Stimulated activated naive CD8-positive, alpha-beta T cell treated with anti-CD3 and anti-CD28 coated beads, Interleukin-15, Interleukin-2, amounts not matched to agents 100 U/mL and 50 U/mL, for 24 hours (primary cell): Measurements from ENCODE around the gene HS2ST1.
"Not testable (repeated sequence)": the region's sequence is repeated elsewhere in the genome, so short reads cannot be mapped to it uniquely, and the experiment has no call there.

Experiments used
- ATAC-seq: fragments of 150-1000 bp; cut with Tn5 transposase; one replicate; pipeline ENCODE4 v1.10.0; 2021
- DNase-seq: peaks from one replicate; pipeline ENCODE4 v3.0.0; 2021

HS2ST1 gene

DNA sequence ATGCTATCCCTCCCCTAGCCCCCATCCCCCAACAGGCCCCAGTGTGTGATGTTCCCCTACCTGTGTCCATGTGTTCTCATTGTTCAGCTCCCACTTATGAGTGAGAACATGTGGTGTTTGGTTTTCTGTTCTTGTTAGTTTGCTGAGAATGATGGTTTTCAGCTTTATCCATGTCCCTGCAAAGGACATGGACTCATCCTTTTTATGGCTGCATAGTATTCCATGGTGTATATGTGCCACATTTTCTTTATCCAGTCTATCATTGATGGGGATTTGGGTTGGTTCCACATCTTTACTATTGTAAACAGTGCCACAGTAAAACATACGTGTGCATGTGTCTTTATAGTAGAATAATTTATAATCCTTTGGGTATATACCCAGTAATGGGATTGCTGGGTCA lies 152.3 kb downstream of the HS2ST1 start:
- DNase-seq, ATAC-seq: not testable (repeated sequence)

DNA sequence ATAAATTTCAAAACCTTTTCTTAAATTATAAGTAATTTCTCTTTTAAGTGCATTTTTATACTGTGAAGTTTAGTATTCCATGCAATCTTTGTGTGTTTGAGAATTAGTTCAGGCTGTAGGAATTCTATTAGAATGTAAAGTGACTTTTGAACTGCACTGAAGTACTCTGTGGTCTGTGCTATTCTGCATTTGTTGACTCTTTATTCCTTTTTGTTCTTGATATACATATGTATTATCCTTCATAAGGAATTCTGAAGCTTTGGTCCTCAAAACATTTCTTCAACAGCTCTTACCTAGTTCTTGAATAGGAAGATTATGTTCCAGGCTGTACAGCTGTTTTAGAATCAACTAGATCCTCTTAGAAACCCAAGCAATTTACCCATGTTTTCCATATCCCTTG lies 158.0 kb downstream of the HS2ST1 start:
- DNase-seq = no peak
- ATAC-seq = no peak

DNA sequence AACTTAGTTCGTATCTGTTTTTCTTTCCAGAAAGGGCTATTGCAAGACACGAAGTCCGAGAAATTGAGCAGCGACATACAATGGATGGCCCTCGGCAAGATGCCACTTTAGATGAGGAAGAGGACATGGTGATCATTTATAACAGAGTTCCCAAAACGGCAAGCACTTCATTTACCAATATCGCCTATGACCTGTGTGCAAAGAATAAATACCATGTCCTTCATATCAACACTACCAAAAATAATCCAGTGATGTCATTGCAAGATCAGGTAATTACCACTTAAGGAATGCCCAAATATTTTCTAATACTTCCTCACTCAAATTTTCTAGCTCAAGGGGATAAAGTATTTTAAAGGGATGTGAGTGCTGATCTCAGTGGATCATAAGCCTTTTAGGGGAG lies 158.5 kb downstream of the HS2ST1 start:
- ATAC-seq = no peak
- DNase-seq = no peak

DNA sequence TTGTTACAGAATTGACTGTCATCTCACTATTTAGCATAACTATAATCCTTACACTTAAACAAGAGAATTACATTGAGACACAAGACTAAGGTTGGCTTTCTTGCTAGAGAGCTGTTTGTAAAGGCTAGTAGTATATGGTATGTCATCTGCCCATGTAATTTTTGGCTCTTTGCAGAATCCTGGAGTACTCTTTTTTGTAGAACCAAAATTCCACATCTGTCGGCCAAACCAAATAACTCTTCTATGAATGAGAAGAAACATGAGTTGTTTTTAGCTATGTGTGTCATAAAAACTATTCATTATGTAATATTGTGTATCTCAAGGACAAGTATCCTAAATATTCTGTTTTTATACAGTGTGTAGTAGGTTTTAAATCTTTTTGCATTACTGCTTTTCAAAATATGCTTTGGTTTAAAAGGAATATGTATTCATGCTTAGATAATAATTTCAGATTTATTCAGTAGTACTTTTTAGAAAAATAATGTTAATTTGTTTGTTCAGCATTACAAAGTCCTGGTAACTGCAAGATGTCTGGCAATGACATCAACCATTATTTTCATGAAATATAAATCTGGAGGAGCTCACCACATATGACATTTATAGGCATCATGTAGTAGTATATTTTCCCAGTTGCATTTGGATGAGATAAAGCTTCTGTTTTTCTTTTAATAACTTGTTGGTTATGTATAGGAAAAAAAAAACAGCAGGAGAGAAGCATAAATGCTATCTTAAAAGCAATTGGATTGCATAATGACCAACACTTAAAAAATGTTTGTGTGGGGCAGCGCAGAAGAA lies 159.8 kb downstream of the HS2ST1 start:
- no peak for DNase-seq
- ATAC-seq = no peak

DNA sequence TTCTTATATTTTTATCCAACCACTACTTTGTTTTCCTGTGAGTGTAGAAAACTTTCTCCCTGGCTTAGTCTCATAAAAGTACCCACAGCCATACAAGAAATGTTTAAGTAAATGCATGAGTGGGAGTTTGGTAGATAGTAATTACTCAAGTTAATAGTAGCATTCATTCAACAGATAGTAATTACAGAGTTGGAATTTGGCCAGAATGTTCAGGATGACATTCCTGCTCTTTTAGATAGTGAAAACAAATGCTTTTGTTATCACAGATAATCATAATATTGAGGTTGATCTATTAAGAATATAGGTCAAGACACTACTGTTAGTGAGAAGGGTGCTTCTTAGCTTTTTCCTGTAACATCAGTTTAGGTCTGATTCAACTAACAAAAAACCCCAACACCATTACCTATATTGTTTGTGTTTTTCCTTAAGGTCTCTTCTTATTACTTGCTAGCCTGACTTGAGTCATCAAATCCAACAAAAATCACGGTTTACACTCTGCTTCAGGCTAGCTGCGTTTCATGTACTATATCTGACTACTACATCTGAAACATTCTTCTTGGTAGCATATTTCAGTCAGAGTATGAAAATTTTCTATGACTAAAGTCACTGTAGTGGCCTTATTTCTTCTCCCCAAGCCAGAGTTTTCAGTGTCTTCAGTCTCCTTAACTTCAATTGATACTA lies 163.7 kb downstream of the HS2ST1 start:
- DNase-seq = no peak
- ATAC-seq = peak; percentile 46

DNA sequence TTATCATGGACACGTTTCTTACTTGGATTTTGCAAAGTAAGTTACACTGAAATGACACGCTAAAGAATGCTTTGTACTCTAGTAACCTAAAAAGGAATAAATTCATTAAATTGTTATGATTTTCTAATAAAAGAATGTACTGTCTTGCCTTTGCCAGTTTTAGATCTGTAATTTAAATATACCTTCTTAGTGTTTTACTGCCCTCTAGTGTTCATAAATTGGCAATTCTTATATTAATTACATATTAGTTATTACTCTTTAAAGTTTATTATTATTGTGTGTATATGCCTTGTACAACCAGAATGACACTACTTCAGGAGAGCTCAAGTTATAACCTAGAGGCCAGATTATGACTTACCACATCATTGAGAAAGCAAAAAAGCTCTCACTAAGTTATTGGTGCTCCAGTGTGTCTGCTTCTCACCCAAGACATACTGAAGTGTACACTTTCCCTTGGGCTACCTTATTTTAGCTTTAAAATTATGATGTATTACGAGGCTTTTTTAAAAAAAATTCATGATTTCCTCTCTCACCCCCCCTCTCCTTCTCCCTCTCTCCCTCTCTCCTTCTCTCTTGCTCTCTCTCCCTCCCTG lies 169.9 kb downstream of the HS2ST1 start:
- DNase-seq (no peak), ATAC-seq (no peak)

DNA sequence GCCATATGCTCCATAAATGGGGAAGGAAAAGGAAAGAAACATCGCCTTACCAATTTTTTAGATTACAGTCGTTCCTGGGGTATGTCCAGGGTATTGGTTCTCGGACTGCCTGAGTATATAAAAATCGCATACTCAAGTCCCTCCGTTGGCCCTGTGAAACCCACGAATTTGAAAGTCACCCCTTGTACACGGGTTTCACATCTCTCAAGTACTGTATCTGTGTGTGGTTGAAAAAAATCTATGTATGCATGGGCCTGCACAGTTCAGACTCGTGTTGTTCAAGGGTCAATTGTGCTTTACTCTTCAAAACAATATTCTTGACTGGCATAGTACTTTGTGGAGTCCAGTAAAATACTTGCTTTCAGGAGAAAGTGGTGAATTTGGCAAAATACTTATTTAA lies 171.7 kb downstream of the HS2ST1 start:
- no peak for ATAC-seq
- DNase-seq = no peak

DNA sequence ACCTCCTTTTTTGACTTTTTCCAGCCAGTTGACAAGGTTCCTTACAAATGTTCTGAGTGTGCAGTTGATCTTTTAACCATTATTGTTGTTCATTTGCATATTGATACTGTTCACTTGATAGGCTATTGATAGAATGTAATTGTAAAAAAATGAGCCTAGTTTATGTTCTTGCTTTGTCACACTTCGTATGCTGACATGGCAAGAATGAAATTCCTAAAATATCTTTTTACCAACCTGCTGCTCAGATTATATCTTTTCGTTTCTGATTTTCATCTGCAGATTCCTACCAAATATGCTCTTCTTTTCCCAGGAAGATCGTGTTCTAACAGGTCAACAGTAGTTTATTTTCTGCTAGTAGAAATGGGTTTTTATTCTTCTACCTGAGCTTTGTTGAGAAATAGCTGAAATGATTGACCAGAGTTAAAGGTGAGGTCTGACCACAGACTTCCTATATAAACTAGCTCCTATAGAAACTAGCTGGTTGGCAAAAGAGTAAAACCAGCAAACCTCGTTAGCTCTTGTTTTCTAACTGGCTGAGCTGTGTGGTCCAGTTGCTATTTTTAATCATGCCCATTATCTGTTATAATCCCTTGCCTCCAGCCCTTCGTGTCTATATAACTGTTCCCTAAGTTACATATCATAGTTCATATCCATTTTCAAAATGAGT lies 174.8 kb downstream of the HS2ST1 start:
- no peak for ATAC-seq
- DNase-seq = no peak

DNA sequence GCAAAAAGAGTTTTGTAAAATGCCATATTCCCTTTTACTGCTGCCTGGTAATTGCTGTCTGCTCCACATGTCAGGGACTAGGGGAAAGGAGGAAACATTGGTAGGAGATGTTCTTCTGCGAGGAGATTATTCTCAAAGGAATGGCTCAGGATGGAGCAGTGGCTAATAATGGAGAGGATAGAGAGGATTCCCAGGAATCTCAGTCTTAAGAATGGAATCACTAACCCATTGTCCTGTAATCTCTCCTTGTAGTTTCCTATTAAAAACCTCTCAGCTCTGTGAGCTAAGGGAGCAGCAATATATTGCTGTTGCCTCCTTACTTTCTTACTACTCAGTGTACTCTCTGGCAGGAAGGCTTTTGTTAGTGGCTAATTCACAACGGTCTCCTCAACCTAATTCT lies 175.4 kb downstream of the HS2ST1 start:
- ATAC-seq (no peak), DNase-seq (no peak)

DNA sequence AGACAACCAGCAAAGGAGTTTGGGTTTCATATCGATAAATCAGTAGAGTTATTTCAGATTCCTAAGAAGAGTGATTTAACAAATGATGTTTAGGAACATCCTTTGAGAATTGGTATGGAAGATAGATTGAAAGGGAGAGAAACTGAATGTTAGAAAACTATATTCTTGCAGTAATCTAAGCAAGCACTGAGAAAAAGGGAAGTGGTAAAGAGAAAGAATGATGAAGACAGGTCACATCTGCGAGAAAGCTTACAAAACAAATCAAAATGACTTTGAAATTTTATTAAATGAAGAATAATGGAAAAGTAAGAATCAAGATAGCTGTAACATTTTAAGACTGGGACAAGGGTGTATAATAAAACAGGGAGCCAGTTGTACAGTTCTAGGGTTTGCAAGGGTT lies 177.0 kb downstream of the HS2ST1 start:
- DNase-seq (no peak), ATAC-seq (no peak)

DNA sequence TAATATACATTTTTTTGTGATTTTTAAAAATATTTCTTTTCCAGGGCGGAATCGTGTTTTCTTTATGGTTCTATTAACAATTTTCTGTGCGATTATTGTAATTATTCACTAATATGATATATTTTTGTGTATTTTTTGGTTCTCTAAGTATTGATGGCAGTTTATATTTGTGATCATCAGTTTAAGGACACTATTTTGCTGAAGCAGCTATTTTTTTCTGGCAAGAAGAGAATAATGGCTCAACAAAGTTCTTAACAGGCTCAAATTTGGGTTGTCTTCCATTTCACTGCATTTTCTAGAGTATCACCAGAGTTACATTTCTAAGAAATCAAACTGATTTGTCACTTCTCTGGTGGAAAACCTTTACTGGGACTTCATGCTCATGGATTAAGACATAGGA lies 178.4 kb downstream of the HS2ST1 start:
- ATAC-seq (no peak), DNase-seq (no peak)

DNA sequence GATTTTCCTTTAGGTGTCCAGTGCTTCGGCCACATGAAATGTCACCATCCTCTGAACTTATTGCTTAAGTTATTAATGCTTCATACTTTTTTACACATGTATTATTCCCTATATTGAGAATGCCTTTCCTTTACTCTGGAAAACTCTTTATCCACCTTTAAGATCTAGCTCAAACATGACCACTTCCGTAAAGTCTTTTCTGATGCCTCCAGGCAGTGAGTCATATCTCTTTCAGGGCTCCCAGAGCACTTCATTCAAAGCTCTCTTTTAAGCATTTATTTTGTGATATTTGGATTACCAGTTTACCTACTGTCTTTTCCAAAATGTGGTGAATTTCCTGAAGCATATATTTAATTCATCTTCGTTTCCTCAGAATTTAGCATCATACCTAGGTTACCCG lies 178.9 kb downstream of the HS2ST1 start:
- ATAC-seq (no peak), DNase-seq (no peak)

DNA sequence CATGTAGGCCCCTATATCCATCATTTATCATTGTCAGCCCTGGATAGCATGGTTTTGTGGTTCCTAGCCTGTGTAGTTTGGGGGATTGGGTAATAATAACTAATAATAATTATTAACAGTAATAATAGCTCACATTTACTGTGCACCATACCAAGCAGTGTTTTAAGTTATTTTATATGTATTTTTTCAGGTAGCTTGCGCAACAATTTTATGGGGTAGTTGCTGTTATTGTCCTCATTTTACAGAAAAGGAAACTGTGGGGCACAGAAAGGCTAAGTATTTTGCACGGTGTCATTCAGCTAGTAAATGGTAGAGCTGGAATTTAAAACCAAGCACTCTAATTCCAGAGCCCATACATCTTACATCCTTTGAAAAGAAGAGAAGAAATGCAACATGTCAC lies 179.8 kb downstream of the HS2ST1 start:
- ATAC-seq = no peak

DNA sequence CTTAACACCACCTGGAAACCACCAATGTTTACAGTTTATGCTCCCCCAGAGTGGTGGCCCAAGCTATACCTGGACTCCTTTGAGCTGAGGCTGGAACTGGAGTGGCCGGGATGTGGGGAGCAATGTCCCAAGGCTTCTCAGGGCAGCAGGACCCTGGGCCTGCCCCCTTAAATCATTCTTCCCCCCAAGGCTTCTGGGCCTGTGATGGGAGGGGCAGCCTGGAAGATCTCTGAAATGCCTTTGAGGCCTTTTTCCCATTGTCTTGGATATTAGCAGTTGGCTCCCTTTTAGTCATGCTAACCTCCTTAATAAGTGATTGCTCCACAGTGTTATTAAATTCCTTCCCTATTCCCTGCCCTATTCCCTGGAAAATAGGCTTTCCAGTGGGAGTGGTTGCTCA lies 185.8 kb downstream of the HS2ST1 start:
- ATAC-seq (no peak), DNase-seq (no peak)

More for the DNA sequence above, 179.8 kb downstream of the HS2ST1 start:
- DNase-seq = no peak

DNA sequence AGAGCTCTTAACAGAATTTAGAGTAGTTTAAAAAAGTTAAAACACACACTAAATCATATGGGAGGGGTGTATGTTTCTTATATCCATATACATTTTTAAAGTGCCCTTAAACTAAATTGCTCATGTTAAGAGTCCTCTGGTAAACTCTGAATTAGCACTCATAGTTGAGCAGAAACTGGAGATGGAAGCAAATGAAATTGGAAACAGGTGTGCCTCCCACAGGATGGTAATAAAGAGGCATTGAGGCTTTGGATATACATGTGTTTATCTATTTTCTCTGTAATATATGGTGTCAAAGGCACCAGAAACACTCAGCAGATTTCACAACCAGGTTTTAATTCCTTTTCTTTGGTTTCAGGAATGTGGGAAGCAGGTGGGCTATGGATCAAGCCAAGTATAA lies 188.6 kb downstream of the HS2ST1 start:
- DNase-seq = no peak
- ATAC-seq = no peak

DNA sequence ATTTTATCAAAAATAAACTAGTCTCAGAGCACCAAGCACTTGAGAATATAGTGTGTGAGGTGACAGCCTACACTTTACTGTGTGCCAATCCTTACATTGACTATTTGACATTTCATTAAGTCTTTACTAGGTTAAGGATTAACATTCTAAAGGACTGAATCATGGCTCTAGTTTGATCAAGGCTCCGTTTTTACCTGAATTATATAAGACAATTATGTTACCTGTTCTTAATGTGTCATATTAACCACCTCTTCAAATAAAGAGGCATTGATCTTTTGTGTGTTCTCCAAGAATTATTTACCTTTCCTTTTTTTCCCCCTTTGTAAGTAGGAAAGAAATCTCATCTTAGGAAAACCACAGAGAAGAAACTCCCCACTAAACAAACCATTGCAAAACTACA lies 189.7 kb downstream of the HS2ST1 start:
- ATAC-seq = no peak

DNA sequence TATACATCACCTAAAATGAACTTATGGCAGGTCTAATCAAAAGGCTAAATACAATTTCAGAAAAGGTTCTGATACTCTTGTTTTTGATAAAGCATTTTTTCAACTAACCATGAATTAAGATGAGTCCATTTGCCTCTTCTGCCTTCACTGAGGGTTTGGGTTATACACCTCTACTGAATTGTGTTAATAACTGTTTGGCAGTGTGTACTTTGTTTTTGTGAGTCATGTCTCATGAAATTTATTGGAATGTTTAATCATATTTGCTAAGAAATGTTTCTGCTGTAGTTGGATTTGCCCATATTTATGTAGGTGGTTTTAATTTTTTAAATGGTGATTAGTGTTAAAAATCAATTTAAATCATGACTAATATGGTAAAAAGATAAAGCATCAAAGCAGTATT lies 190.5 kb downstream of the HS2ST1 start:
- ATAC-seq (no peak), DNase-seq (no peak)

More for the DNA sequence above, 189.7 kb downstream of the HS2ST1 start:
- DNase-seq = no peak

DNA sequence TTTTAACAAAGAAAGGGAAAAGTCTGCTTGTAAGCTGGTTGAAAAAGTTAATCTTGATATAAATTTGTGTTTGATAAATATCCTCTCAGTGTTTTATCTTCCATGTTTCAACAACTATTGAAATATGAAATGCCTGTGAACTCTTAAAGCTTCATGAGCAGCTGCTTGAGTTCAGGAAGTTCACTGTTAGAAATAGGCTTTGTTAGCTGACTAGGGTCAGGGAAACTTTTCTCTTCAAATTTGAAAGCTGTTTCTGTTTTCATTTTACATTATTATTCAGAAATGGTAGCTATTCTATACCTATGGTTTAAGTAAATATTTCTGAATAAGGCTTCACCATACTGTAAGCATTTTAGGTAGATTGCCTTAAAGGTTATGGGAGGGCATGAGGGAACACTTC lies 191.7 kb downstream of the HS2ST1 start:
- no peak for ATAC-seq
- DNase-seq = no peak

DNA sequence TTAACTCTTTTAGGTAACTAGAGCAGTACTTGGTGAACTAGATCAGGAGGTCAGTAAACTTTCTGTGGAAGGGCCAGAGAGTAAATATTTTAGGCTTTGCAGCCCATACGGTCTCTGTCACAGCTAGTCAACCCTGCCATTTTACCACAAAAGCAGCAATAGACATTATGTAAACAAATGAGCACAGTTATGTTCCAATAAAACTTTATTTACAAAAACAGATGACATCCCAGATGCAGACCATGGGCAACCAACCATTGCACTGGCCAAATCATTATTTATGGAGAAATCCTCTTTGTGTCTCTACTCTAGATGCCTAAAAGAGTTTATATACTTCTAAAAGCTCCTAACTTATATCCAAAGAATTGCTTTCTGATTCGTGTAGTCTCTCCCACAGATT lies 192.4 kb downstream of the HS2ST1 start:
- ATAC-seq = no peak

DNA sequence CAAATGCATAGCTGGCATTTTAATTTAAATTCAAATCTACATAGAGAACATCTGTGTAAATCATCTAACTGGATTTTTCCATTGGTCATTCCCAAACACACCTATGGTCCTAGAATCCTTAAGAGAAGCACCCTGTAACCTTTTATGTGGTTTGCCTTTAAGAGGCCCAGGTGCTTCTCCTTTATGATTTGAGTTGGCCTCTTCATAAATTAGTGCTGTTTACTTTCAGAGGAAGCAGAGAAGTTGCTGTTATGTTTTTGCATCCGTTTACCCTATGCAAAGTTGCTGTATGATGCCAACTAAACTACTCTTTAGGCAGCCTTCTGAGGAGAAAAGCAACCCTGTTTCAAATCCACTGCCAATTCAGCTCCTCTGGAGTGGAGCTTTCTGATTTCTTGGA lies 193.8 kb downstream of the HS2ST1 start:
- ATAC-seq (no peak), DNase-seq (no peak)

More for the DNA sequence above, 192.4 kb downstream of the HS2ST1 start:
- no peak for DNase-seq

DNA sequence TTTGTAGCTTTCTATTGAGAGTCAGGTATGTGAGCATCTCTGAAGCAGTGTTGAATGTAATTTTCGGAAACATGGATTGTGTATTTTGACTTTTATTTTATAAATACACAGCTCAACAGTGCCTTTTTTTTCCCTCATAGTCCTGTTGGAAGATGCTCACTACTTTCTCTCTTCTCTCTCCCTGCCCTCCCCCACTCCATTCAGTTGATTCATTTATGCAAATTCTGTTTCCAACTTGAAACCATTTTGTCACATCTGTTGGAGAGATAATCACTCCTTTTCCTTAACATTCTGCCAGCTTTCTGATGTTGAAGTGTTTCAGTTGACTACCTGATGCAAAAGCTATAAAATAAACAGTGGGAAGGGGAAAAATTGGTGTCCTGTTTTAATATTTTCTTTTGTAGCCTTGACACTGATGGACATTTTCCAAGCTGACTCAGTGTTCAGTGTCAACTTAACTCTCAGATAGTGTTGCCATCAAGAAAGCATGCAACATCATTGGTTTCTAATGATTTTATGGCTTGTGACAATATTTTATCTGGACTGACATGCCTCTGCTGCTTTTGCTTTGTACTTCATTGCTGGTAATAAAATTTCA lies 194.5 kb downstream of the HS2ST1 start:
- no peak for DNase-seq

DNA sequence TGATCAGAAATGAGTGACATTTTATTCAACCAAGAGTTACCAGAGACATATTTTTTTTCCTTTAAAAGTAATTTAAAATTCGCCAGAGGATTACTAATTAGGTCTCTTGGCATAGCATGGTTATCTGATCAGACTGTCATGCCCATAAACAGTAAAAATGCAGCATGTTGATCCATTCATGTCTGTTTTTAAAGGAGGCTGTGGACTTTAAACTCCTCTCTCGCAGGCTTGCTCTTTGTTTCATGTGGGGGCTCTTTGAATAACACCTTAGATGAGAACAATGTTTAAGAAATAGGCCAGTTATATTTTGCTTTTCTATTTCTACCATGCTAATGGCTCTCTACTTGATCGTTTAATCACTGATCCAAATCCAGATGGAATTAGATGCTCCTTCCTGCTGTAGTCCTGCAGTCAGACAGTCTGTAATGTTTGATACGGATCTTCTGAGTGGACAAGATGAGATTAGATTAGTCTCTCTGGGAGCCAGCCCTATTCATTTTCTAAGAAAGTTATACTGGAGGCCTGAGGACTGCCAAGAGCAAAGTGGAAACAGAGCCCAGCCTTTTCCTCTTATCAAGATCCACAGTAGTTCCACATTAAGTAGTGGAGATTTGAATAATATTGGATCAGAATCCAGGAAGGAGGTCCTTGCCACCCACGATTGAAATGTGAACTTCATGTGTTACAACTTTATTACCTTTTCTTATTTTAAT lies 197.4 kb downstream of the HS2ST1 start:
- ATAC-seq (no peak), DNase-seq (no peak)

More for the DNA sequence above, 194.5 kb downstream of the HS2ST1 start:
- ATAC-seq = no peak
